Choroid plexus epithelial cell (primary cell): ENCODE results near the gene HOOK2.

ENCODE experiments used
- DNase-seq: peaks from one replicate; pipeline ENCODE4 v3.0.0-alpha.2; 2010; ENCODE audit warnings: low read depth
- H3K4me3 ChIP-seq: 2 replicates; pipeline ENCODE4 v1.5.1; 2011; ENCODE audit warnings: low read depth, mild to moderate bottlenecking, control low read depth, low read length, moderate library complexity
- CTCF ChIP-seq: conservative IDR thresholded peaks from 2 replicates; pipeline ENCODE4 v1.5.1; 2011; ENCODE audit warnings: low read depth, mild to moderate bottlenecking, control low read depth, inconsistent platforms, low read length, moderate library complexity

HOOK2 gene

GRCh38 chr19:12778905-12779161, 3.5 kb upstream of the HOOK2 start:
- peak overlapping the region; percentile 70 for H3K4me3 ChIP-seq
- no peak for TF ChIP-seq CTCF
- peak; percentile 74 for DNase-seq

- H3K4me3 ChIP-seq, result peak overlapping the region; percentile 70
- no peak for TF ChIP-seq CTCF
- peak; percentile 87 for DNase-seq
These were observed 2.9 kb upstream of the HOOK2 start for GRCh38 chr19:12778017-12778904.

- peak; percentile 82 for DNase-seq
- peak overlapping the region; percentile 70 for H3K4me3 ChIP-seq
- TF ChIP-seq CTCF, result peak; percentile 91
These were observed 2.1 kb upstream of the HOOK2 start for GRCh38 chr19:12777217-12778016.

GRCh38 chr19:12773571-12773970, 1.8 kb downstream of the HOOK2 start:
- H3K4me3 ChIP-seq, result no peak overlapping the region
- TF ChIP-seq CTCF, result peak; percentile 65
- peak; percentile 52 for DNase-seq

- no peak for DNase-seq
- TF ChIP-seq CTCF, result no peak
- H3K4me3 ChIP-seq, result no peak overlapping the region
These were observed 3.0 kb downstream of the HOOK2 start for GRCh38 chr19:12772323-12772722.

- H3K4me3 ChIP-seq, result no peak overlapping the region
- no peak for TF ChIP-seq CTCF
- no peak for DNase-seq
These were observed 4.4 kb downstream of the HOOK2 start for GRCh38 chr19:12770922-12771321.
